A549 (cell line): ENCODE data around the gene PCNX2.

ENCODE experiments used
- CTCF ChIP-seq: fragments of >200 bp; sonication (Bioruptor Twin); formaldehyde crosslinking; IDR thresholded peaks from 3 replicates; pipeline ENCODE4 v1.5.1; 2016
- E2F6 ChIP-seq: IDR thresholded peaks from 2 replicates; pipeline ENCODE4 v1.6.1; 2012; ENCODE audit warnings: low read depth, borderline replicate concordance
- ESRRA ChIP-seq: fragments of 150-350 bp; IDR thresholded peaks from 2 replicates; pipeline ENCODE4 v1.6.1; 2014; ENCODE audit warnings: mild to moderate bottlenecking, low read length, borderline replicate concordance
- JUNB ChIP-seq: fragments of >200 bp; sonication (Bioruptor Twin); formaldehyde crosslinking; IDR thresholded peaks from 2 replicates; pipeline ENCODE4 v1.6.1; 2016
- KDM1A ChIP-seq: fragments of 200-600 bp; sonication (generic); IDR thresholded peaks from 2 replicates; pipeline ENCODE4 v1.6.1; 2016; ENCODE audit warnings: low read depth, mild to moderate bottlenecking
- POLR2A ChIP-seq: IDR thresholded peaks from 2 replicates; pipeline ENCODE4 v1.6.1; 2012; ENCODE audit warnings: mild to moderate bottlenecking, low read length
- RAD21 ChIP-seq, 2 experiments: fragments of >200 bp in 1 of 2; sonication (Bioruptor Twin) in 1 of 2; formaldehyde crosslinking in 1 of 2; IDR thresholded peaks in 1 of 2; conservative IDR thresholded peaks in 1 of 2; 2 replicates in 1 of 2; 3 replicates in 1 of 2; pipeline ENCODE4 v1.6.1; 2012 to 2018; ENCODE audit warnings: inconsistent platforms in 1 of 2
- RFX5 ChIP-seq: fragments of 450-650 bp; IDR thresholded peaks from 2 replicates; pipeline ENCODE4 v1.7.1; 2014; ENCODE audit warnings: antibody characterized with exemption, mild to moderate bottlenecking, moderate library complexity
- SMC3 ChIP-seq: fragments of >200 bp; sonication (Bioruptor Twin); formaldehyde crosslinking; IDR thresholded peaks from 3 replicates; pipeline ENCODE4 v1.6.1; 2018; ENCODE audit warnings: inconsistent platforms
- SREBF2 ChIP-seq: fragments of 450-650 bp; IDR thresholded peaks from 2 replicates; pipeline ENCODE4 v1.6.1; 2014; ENCODE audit warnings: mild to moderate bottlenecking, moderate library complexity
- ZSCAN20 ChIP-seq: fragments of 250-450 bp; sonication (Bioruptor Pico); IDR thresholded peaks from 2 replicates; pipeline ENCODE4 v1.8.0; 2022; ENCODE audit warnings: mild to moderate bottlenecking, moderate library complexity
- TF ChIP-seq, protein P1 (sequence below): fragments of 200-600 bp; sonication (generic); IDR thresholded peaks from 2 replicates; pipeline ENCODE4 v1.6.1; 2016; ENCODE audit warnings: antibody characterized with exemption, mild to moderate bottlenecking, moderate library complexity

GRCh38 chr1:232949636-232950196, 345.8 kb downstream of the PCNX2 start:
- TF ChIP-seq CTCF: no peak
- no peak for TF ChIP-seq SMC3
- no peak for TF ChIP-seq RAD21 (conservative IDR thresholded peaks at IDR 0.05 in 1 of 2, IDR thresholded peaks at IDR 0.05 in 1 of 2)
- TF ChIP-seq KDM1A: no peak
- TF ChIP-seq RFX5: no peak
- TF ChIP-seq POLR2A: no peak
- TF ChIP-seq ZSCAN20 (CRISPR knock-in tag): no peak
- TF ChIP-seq, protein P1, sequence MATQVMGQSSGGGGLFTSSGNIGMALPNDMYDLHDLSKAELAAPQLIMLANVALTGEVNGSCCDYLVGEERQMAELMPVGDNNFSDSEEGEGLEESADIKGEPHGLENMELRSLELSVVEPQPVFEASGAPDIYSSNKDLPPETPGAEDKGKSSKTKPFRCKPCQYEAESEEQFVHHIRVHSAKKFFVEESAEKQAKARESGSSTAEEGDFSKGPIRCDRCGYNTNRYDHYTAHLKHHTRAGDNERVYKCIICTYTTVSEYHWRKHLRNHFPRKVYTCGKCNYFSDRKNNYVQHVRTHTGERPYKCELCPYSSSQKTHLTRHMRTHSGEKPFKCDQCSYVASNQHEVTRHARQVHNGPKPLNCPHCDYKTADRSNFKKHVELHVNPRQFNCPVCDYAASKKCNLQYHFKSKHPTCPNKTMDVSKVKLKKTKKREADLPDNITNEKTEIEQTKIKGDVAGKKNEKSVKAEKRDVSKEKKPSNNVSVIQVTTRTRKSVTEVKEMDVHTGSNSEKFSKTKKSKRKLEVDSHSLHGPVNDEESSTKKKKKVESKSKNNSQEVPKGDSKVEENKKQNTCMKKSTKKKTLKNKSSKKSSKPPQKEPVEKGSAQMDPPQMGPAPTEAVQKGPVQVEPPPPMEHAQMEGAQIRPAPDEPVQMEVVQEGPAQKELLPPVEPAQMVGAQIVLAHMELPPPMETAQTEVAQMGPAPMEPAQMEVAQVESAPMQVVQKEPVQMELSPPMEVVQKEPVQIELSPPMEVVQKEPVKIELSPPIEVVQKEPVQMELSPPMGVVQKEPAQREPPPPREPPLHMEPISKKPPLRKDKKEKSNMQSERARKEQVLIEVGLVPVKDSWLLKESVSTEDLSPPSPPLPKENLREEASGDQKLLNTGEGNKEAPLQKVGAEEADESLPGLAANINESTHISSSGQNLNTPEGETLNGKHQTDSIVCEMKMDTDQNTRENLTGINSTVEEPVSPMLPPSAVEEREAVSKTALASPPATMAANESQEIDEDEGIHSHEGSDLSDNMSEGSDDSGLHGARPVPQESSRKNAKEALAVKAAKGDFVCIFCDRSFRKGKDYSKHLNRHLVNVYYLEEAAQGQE: no peak
- TF ChIP-seq SREBF2: no peak
- no peak for TF ChIP-seq ESRRA
- TF ChIP-seq JUNB: no peak
- TF ChIP-seq E2F6: no peak
